Measurements from ENCODE around the gene FASN. TPM values are rescaled to one million over a fixed set of nuclear protein-coding genes. Genes with fewer than 3 reads are reported as not detected.

Gene FASN
- total RNA-seq, 1 experiment from 2014 or later: 956 TPM

GRCh38 chr17:82076018-82076784, 21.8 kb downstream of the FASN start:
- H3K4me3 ChIP-seq (ENCODE audit: low read depth in 2 of 2, low read length in 2 of 2): no peak overlapping the region
- no TSS peak for BruUV-seq (replicated peaks)
- intact Hi-C loops (cut with micrococcal nuclease; ENCODE audit: unreplicated experiment): no loop called here
- no peaks in the 10 kb centered on the region for H3K9me3 ChIP-seq (ENCODE audit: control insufficient read depth, insufficient read depth, low read depth, low read length)
- CTCF ChIA-PET: interaction anchor here (0.5 kb wide), 1 partner anchor 60 kb away, joined by 3 read pairs; no protein-coding TSS in a partner anchor
- no peak for TF ChIP-seq CTCF (IDR thresholded peaks at IDR 0.05)
- TF ChIP-seq SIN3A (IDR thresholded peaks at IDR 0.05; ENCODE audit: borderline replicate concordance, insufficient read depth, low read depth, low read length): 0 out of 2 replicates have a peak, but pooled peaks have one; percentile 33
- peak; percentile 84 for TF ChIP-seq POLR2AphosphoS5 (IDR thresholded peaks at IDR 0.05; ENCODE audit: low read depth, low read length)
- in situ Hi-C loops (cut with HindIII; ENCODE audit: low pct_unique_long_range_greater_than_20kb, low sequenced_read_pairs): no loop called here
- H3K27ac ChIP-seq (ENCODE audit: low read length): peak overlapping the region; percentile 70
- ATAC-seq (peak; percentile 26), DNase-seq (ENCODE audit: low read depth, low spot score) (no peak)
- H3K27me3 ChIP-seq (ENCODE audit: control insufficient read depth, insufficient read depth, low read length): no peaks in the 10 kb centered on the region
- H3K4me1 ChIP-seq (ENCODE audit: control insufficient read depth, insufficient read depth, low read length): peaks cover 25% of the 10 kb centered on the region
- no peaks in the 10 kb centered on the region; the same call in 1 of the 2 replicates for H3K36me3 ChIP-seq (ENCODE audit: control insufficient read depth, insufficient read depth, low read length)
- POLR2A ChIA-PET: interaction anchor here (0.6 kb wide), 1 partner anchor 182 kb away, joined by 3 read pairs; no protein-coding TSS in a partner anchor

GRCh38 chr17:82073446-82073845, 24.6 kb downstream of the FASN start:
- DNase-seq (ENCODE audit: low read depth, low spot score) (no peak), ATAC-seq (no peak)
- Histone ChIP-seq H3K27me3 (ENCODE audit: control insufficient read depth, insufficient read depth, low read length) (no peaks in the 10 kb centered on the region), H3K36me3 (ENCODE audit: control insufficient read depth, insufficient read depth, low read length) (no peaks in the 10 kb centered on the region; the same call in 1 of the 2 replicates), H3K4me1 (ENCODE audit: control insufficient read depth, insufficient read depth, low read length) (peaks cover 17% of the 10 kb centered on the region), H3K9me3 (ENCODE audit: control insufficient read depth, insufficient read depth, low read depth, low read length) (no peaks in the 10 kb centered on the region), H3K4me3 (ENCODE audit: low read depth in 2 of 2, low read length in 2 of 2) (no peak overlapping the region), H3K27ac (ENCODE audit: low read length) (no peak overlapping the region)
- POLR2A ChIA-PET: interaction anchor here (0.6 to 0.7 kb wide), 2 partner anchors 21 to 33 kb away, joined by 4 to 21 read pairs; no protein-coding TSS in a partner anchor
- intact Hi-C loops (cut with micrococcal nuclease; ENCODE audit: unreplicated experiment) (no loop called here), in situ Hi-C loops (cut with HindIII; ENCODE audit: low pct_unique_long_range_greater_than_20kb, low sequenced_read_pairs) (no loop called here)
- TF ChIP-seq POLR2AphosphoS5 (IDR thresholded peaks at IDR 0.05; ENCODE audit: low read depth, low read length) (no peak), REST (IDR thresholded peaks at IDR 0.05; ENCODE audit: insufficient read depth in 1 of 2, low read depth in 2 of 2, low read length in 1 of 2) (no peak), TCF7L2 (IDR thresholded peaks at IDR 0.05; ENCODE audit: low read depth, low read length) (no peak), SIN3A (IDR thresholded peaks at IDR 0.05; ENCODE audit: borderline replicate concordance, insufficient read depth, low read depth, low read length) (no peak), CTCF (IDR thresholded peaks at IDR 0.05) (no peak)
- no TSS peak for BruUV-seq (replicated peaks)
- CTCF ChIA-PET: no interaction called here

Measured in Panc1 (cell line).